ENCODE data around the gene PCED1A.

Gene PCED1A

DNA sequence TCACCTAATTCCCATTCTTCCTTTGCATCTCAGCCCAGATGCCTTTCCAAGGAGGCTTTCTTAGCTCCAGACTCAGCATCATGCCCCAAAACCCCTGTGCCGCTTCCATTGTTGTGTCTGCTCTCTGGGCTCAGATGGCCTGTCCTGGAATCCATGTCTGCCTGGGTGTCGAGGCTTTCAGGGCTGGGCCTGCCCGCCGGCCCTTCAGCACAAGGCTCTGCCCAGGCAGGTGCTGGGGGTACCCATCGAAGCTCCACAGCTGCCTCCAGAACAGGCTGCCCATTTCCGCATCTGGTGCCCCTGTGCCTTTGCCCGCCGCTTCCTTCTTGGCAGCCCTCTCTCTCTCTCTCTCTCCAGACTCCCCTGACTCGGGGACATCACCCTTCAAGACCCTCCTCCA, 41.2 kb downstream of the PCED1A start:
- TF ChIP-seq, protein P1, sequence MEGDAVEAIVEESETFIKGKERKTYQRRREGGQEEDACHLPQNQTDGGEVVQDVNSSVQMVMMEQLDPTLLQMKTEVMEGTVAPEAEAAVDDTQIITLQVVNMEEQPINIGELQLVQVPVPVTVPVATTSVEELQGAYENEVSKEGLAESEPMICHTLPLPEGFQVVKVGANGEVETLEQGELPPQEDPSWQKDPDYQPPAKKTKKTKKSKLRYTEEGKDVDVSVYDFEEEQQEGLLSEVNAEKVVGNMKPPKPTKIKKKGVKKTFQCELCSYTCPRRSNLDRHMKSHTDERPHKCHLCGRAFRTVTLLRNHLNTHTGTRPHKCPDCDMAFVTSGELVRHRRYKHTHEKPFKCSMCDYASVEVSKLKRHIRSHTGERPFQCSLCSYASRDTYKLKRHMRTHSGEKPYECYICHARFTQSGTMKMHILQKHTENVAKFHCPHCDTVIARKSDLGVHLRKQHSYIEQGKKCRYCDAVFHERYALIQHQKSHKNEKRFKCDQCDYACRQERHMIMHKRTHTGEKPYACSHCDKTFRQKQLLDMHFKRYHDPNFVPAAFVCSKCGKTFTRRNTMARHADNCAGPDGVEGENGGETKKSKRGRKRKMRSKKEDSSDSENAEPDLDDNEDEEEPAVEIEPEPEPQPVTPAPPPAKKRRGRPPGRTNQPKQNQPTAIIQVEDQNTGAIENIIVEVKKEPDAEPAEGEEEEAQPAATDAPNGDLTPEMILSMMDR (IDR thresholded peaks at IDR 0.05), result no peak

DNA sequence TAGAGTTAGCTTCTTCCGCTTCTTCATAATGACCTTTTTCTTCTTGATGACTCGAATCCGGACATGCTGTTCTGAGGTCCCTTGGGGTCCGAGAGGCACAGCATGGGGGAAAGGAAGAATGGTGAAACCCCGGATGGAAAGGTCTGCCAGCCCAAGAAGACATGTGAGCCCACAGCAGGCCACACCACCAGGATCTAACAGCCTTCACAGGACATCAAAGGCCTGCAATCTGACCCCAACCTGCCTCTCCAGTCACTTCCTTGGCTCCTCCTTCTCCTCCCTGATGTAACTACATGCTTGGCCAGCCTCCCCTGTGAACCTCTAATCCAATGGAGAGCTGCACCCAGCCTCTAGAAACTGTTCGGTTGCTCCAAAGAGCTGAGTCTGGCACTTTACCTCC, 41.6 kb downstream of the PCED1A start:
- TF ChIP-seq, protein P1 (IDR thresholded peaks at IDR 0.05), result no peak

DNA sequence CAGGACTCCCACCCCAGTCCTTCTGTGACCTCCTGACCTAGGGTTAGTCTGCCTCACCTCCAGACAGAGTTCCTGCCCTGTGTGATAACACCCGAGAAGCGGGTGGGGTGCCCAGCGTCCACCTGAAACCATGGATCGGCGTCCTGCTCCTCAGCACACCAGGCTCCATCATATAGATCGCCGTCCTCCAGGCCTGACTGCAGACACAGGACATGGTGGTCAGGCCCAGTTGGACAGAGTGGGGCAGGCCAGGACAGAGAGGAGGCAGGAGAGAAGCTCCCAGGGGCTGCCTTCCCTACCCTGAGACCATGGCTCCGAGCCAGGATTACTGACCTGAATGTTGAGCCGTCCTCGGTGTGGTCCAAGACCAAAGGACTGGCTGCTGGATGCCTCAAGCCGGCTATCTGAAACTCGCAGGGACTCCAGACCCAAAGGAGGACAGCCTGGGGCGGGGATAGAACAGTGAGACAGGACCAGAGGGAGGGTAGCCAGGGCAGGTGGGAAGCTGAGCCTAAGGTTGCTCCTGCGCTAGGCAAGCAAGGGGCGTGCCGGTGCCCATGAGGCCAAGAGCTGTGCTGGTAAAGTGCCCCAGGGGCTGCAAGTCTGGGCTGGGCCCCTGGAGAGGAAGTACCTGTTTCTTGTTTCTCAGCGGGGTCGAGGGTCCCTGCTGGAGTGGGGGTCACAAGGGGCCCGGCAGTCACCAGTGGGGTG, 42.2 kb downstream of the PCED1A start:
- TF ChIP-seq, protein P1 (IDR thresholded peaks at IDR 0.05), result no peak

DNA sequence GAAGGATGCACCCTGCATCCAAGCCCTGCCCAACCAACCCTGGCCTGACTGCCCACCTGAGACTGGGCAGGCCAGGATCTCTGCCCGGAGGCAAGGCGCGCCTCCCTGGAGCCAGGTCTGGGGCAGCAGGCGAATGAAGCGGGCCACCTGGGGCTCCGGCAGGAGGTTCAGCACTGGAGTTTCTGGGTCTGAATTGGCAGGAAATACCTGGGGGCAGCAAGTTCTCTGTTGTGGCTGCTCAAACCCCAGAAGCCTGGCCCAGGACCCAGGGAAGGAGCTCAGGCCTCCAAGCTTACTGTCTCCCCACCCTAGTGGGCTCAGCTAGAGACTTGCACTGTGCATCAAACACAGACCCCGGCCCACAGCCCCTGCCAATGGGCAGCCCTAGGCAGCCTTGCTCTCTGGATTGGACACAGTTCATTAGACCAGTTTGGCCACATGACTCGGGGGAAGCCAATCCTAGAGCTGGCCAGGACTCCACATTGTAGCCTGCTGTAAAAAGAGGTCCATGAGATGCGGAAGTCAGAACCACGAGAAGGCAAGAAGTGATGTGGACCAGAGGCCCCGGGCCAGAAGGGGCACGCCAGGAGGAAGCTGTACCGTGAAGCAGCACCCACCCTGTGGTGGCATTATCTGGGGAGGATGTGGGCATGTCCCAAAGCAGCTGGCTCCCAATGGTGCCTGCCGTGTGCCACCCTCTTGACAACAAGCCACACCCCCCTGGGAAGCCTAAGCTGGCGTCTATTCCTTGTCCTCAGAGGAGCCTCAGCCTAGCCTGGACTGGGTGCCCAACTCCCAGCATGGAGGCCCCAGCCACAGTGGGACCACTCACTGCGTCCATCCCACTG, 43.1 kb downstream of the PCED1A start:
- TF ChIP-seq, protein P1 (IDR thresholded peaks at IDR 0.05), result no peak

DNA sequence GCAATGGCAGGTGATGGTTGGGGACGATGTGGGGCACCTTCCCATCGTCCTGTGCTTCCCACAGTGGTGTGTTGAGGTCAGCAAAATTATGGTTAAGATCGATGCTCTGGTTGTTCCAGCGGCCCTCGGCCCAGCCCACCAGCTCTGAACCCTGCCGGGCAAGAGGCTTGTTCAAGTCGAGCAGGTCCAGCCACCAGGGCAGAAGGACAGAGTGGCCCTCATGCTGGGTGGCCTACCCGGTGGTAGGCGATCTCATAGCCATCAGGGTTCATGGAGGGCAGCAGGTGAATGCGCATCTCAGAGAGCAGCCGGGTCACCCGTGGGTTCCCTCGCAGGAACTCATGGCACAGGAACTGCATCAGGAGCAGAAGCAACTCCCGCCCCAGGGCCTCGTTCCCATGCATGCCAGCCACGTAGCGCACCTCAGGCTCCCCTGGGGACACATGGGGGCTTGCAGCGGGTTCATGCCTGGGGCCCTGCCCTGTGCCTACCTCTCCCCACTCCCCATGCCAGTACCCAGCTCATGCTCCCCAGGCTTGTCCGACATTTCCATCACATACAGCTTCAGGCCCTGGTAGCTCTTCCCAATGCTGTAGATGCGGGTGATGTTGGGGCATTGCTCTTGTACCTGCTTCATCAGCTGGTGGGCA, 44.3 kb downstream of the PCED1A start:
- TF ChIP-seq, protein P1 (IDR thresholded peaks at IDR 0.05), result no peak

DNA sequence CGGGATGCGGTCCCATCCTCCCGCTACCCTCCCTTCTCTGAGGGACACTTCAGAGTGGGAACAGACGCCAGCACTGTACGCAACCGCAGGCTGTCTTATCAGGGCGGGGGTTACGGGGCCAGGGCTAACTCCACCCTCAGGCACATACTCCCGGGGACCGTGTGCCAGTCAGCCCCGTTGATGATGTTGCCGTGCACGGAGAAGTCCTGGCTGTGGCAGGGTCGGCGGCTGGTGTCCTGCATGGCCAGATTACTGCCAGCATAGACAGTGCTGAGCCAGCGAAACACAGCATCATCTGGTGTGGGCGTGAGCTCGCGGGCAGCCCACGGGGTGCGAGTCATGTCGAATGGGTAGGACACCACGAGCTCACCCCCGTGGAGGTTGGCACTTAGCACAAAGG, 45.0 kb downstream of the PCED1A start:
- TF ChIP-seq, protein P1 (IDR thresholded peaks at IDR 0.05), result no peak

DNA sequence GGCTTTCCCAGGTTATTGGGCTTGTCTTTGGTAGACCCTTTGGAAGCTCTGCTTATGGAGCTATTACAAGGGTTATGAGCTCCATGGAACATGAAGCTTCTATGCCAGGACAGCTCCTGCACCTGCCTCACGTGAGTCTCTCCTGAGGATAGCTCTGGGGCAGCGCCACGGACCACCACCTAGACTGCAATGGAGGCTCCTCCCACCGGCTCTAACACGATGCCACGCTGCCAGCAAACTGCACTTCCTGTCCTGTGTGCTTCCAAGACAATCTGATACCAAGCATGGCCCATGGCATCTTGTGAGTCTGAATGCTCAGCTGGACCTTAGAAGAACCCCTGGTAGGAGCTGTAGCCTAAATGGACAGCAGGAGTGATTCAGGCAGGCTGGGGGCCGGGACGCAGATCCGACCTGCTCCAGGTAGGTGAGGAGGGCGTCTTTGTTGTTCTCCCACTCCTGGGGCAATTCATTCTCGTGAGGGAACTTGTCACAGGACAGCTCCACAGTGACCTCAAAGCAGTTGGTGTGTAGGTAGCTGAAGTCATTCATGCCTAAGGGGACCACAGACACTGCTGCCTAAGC, 45.5 kb downstream of the PCED1A start:
- TF ChIP-seq, protein P1 (IDR thresholded peaks at IDR 0.05), result no peak

Measured in LNCAP (cell line).